K562 (cell line): ENCODE results near the gene CHN1. TPM values are rescaled to one million over a fixed set of nuclear protein-coding genes. Genes with fewer than 3 reads are reported as not detected.

ENCODE experiments used
- ATAC-seq: fragments of 200-7000 bp; cut with Tn5 transposase; 3 replicates; pipeline ENCODE4 v1.9.1; 2020; ENCODE audit warnings: moderate library complexity
- BruUV-seq: library from RNA; stranded (reverse); fragments of 400-500 nt; replicated peaks from 2 replicates; lab custom pipeline; 2021; lab: Mats Ljungman, UMichigan
- CTCF ChIA-PET: fragments of 300-600 bp; formaldehyde crosslinking; extraction: SDS; loops from one replicate; lab custom pipeline; 2021; ENCODE audit warnings: low intra/inter-chr PET ratio; lab: Yijun Ruan, JAX
- POLR2A ChIA-PET: fragments of 300-600, 350-650 bp; sonication (Branson Sonifier 250); formaldehyde crosslinking; extraction: SDS; loops from one replicate; lab custom pipeline; 2021; ENCODE audit warnings: antibody characterized with exemption, inconsistent platforms; lab: Yijun Ruan, JAX
- DNase-seq, 4 experiments: peaks; one replicate each; pipeline versions ENCODE4 v3.0.0 to v3.0.0-alpha.2; 2011 to 2018; ENCODE audit warnings: low spot score in 3 of 4, mixed read lengths in 3 of 4; ENCODE audit errors: extremely low read depth in 1 of 4
- FAIRE-seq: peaks from 2 replicates; lab custom pipeline; 2011; peaks lifted over from hg19 to GRCh38; lab: Jason Lieb, UNC
- H2AFZ ChIP-seq: 2 replicates; pipeline ENCODE4 v1.6.0; 2011; ENCODE audit warnings: low read depth, low read length, control low read depth, inconsistent platforms
- H3K27ac ChIP-seq: fragments of 200-600 bp; 3 replicates; pipeline ENCODE4 v1.8.0; 2011; ENCODE audit warnings: low read depth, mild to moderate bottlenecking, control low read depth, inconsistent platforms, low read length, moderate library complexity, mixed read lengths; ENCODE audit errors: extremely low read depth
- H3K27me3 ChIP-seq, 2 experiments: fragments of 300-600 bp in 1 of 2; 2 replicates in 1 of 2; 3 replicates in 1 of 2; pipeline versions ENCODE4 v1.6.0 to v1.8.0; 2011; ENCODE audit warnings: inconsistent platforms in 2 of 2, low read length in 2 of 2, mild to moderate bottlenecking in 1 of 2, mixed read lengths in 1 of 2, moderate library complexity in 1 of 2; ENCODE audit not compliant: control insufficient read depth in 2 of 2, insufficient read depth in 2 of 2
- H3K36me3 ChIP-seq: fragments of 300-600 bp; 3 replicates; pipeline ENCODE4 v1.8.0; 2011; ENCODE audit warnings: mild to moderate bottlenecking, low read length, inconsistent platforms; ENCODE audit not compliant: control insufficient read depth, insufficient read depth
- H3K4me1 ChIP-seq, 2 experiments: fragments of 200-600 bp in 1 of 2; replicated peaks in 1 of 2; 2 replicates in 1 of 2; 3 replicates in 1 of 2; pipeline versions ENCODE4 v1.5.1 to v1.8.0; 2011; ENCODE audit warnings: inconsistent platforms in 2 of 2, low read length in 2 of 2, mild to moderate bottlenecking in 1 of 2, mixed read lengths in 1 of 2, moderate library complexity in 1 of 2; ENCODE audit not compliant: control insufficient read depth in 2 of 2, insufficient read depth in 2 of 2
- H3K4me2 ChIP-seq: 2 replicates; pipeline ENCODE4 v1.6.1; 2011; ENCODE audit warnings: low read length, control low read depth, inconsistent platforms, mixed read lengths; ENCODE audit not compliant: insufficient read depth
- H3K4me3 ChIP-seq: fragments of 200-600 bp; sonication (generic), shearing (Covaris generic); 2 replicates; pipeline ENCODE4 v1.5.1; 2016; ENCODE audit warnings: control low read depth, inconsistent platforms
- H3K79me2 ChIP-seq: fragments of 200-600 bp; 3 replicates; pipeline ENCODE4 v1.8.0; 2011; ENCODE audit warnings: low read length, inconsistent platforms; ENCODE audit not compliant: control insufficient read depth, insufficient read depth
- H3K9ac ChIP-seq, 2 experiments: 2 replicates each; pipeline versions ENCODE4 v1.6.0 to v1.6.1; 2011; ENCODE audit warnings: low read depth in 2 of 2, low read length in 2 of 2, control low read depth in 1 of 2, inconsistent platforms in 1 of 2, mild to moderate bottlenecking in 1 of 2, mixed read lengths in 1 of 2; ENCODE audit not compliant: insufficient read depth in 1 of 2
- H3K9me1 ChIP-seq: one replicate; pipeline ENCODE4 v1.6.0; 2011; ENCODE audit warnings: inconsistent platforms, mild to moderate bottlenecking, low read length, moderate library complexity; ENCODE audit not compliant: control insufficient read depth, insufficient read depth
- H3K9me3 ChIP-seq: replicated peaks from 2 replicates; pipeline ENCODE4 v1.5.1; 2011; ENCODE audit warnings: low read depth, low read length, inconsistent platforms; ENCODE audit not compliant: control insufficient read depth, insufficient read depth
- H4K20me1 ChIP-seq: replicated peaks from 2 replicates; pipeline ENCODE4 v1.6.1; 2011; ENCODE audit warnings: low read length, inconsistent platforms, mixed read lengths; ENCODE audit not compliant: control insufficient read depth, insufficient read depth
- ATF1 ChIP-seq, 2 experiments: fragments of 450-650 bp in 1 of 2; IDR thresholded peaks; 2 replicates each; pipeline ENCODE4 v1.6.1; 2016; ENCODE audit warnings: missing compliant biosample characterization in 1 of 2, missing genetic modification characterization in 1 of 2
- CREM ChIP-seq: IDR thresholded peaks from 2 replicates; pipeline ENCODE4 v1.6.1; 2014; ENCODE audit warnings: antibody characterized with exemption, low read depth
- HNRNPUL1 ChIP-seq: fragments of 200-400 bp; formaldehyde crosslinking; IDR thresholded peaks from 2 replicates; pipeline ENCODE4 v1.6.1; 2017; ENCODE audit warnings: low read length
- JUN ChIP-seq, 2 experiments: sonication (generic) in 1 of 2; formaldehyde crosslinking in 1 of 2; IDR thresholded peaks; 2 replicates each; pipeline versions ENCODE4 v1.6.1 to v1.8.0; 2012 to 2022; ENCODE audit warnings: borderline replicate concordance in 2 of 2, mild to moderate bottlenecking in 2 of 2, improper control_type of control experiment in 1 of 2, low read depth in 1 of 2, low read length in 1 of 2, missing genetic modification reagents in 1 of 2
- MED1 ChIP-seq: sonication (generic); formaldehyde crosslinking; IDR thresholded peaks from 2 replicates; pipeline ENCODE4 v1.8.1; 2023; ENCODE audit warnings: missing genetic modification reagents, borderline replicate concordance
- MYC ChIP-seq, 2 experiments: fragments of 250-450 bp in 1 of 2; sonication (Bioruptor Pico) in 1 of 2; IDR thresholded peaks; 2 replicates each; pipeline versions ENCODE4 v1.5.1 to v1.6.1; 2012 to 2021; ENCODE audit warnings: low read depth in 2 of 2, borderline replicate concordance in 1 of 2, improper control_type of control experiment in 1 of 2, low read length in 1 of 2, mild to moderate bottlenecking in 1 of 2, moderate library complexity in 1 of 2
- NR2C2 ChIP-seq, 2 experiments: fragments of 200-800 bp in 1 of 2; sonication (Bioruptor generic) in 1 of 2; sonication (generic) in 1 of 2; formaldehyde crosslinking in 1 of 2; IDR thresholded peaks; 2 replicates each; pipeline versions ENCODE4 v1.6.1 to v1.8.0; 2016 to 2022; ENCODE audit warnings: mild to moderate bottlenecking in 1 of 2, missing compliant biosample characterization in 1 of 2, missing genetic modification characterization in 1 of 2, missing genetic modification reagents in 1 of 2
- TAF7 ChIP-seq: fragments of 450-650 bp; IDR thresholded peaks from 2 replicates; pipeline ENCODE4 v1.6.1; 2016; ENCODE audit warnings: missing genetic modification characterization, missing compliant biosample characterization
- ZNF589 ChIP-seq: fragments of 200-800 bp; sonication (Bioruptor generic); IDR thresholded peaks from 2 replicates; pipeline ENCODE4 v1.6.1; 2016; ENCODE audit warnings: low read depth, missing genetic modification characterization, missing compliant biosample characterization
- ZNF76 ChIP-seq: fragments of 250-450 bp; sonication (Bioruptor Pico); IDR thresholded peaks from 2 replicates; pipeline ENCODE4 v1.4.0; 2020; ENCODE audit warnings: mild to moderate bottlenecking, moderate library complexity, borderline replicate concordance
- WGBS: fragments of 100-300 bp; shearing (Covaris generic); methylation state at CpG from one replicate; pipeline ENCODE4 v1.1.6; 2016; ENCODE audit warnings: low coverage, mixed read lengths; ENCODE audit not compliant: insufficient coverage; ENCODE audit errors: missing lambda C conversion rate; 5-methylcytosine and 5-hydroxymethylcytosine counted together
- in situ Hi-C: fragments of 300-500 bp; cut with MboI; formaldehyde crosslinking; loops from 4 replicates; pipeline ENCODE4 v1.15.0; 2018; ENCODE audit warnings: inconsistent platforms, mixed read lengths
- intact Hi-C: fragments of 100-400 bp; cut with micrococcal nuclease; formaldehyde crosslinking; loops from 2 replicates; pipeline ENCODE4 v1.14.2; 2022
- polyA plus RNA-seq, 8 experiments: library from polyadenylated mRNA; depleted of rRNA in 4 of 8; stranded (reverse) in 5 of 8; unstranded in 3 of 8; fragments of >200 nt; fragmentation: Nextera tagmentation in 2 of 8; fragmentation: Illumina TruSeq in 1 of 8; extraction: Ambion mirVana in 2 of 8; extraction: Trizol in 1 of 8; gene quantifications; 2 replicates each; pipeline versions ENCODE4 v1.2.1 to v1.2.3, GENCODE V29; 2011 to 2014; ENCODE audit warnings: inconsistent platforms in 1 of 8, missing spikeins in 1 of 8
- total RNA-seq, 7 experiments: library from RNA; depleted of rRNA in 6 of 7; stranded (reverse); fragments of >200 nt in 6 of 7; fragmentation: Illumina TruSeq in 2 of 7; extraction: Trizol in 2 of 7; gene quantifications; 2 replicates each; pipeline versions ENCODE4 v1.2.1 to v1.2.3, GENCODE V29; 2011 to 2021; ENCODE audit warnings: low replicate concordance in 1 of 7
- TF ChIP-seq, protein P1 (sequence below): fragments of 250-450 bp; sonication (Bioruptor Pico); IDR thresholded peaks from 2 replicates; pipeline ENCODE4 v1.8.0; 2021; ENCODE audit warnings: moderate library complexity, mild to moderate bottlenecking, inconsistent platforms
- TF ChIP-seq, protein P2 (sequence below): fragments of 450-650 bp; IDR thresholded peaks from 2 replicates; pipeline ENCODE4 v1.6.1; 2016; ENCODE audit warnings: low read depth, mild to moderate bottlenecking, moderate library complexity

The CHN1 gene
- total and polyA plus RNA-seq, 9 of the 15 experiments (the other 6 are each of a cell fraction or from before 2014, with no cell fraction given): 0.17 to 2.0 (median 0.87) TPM

DNA sequence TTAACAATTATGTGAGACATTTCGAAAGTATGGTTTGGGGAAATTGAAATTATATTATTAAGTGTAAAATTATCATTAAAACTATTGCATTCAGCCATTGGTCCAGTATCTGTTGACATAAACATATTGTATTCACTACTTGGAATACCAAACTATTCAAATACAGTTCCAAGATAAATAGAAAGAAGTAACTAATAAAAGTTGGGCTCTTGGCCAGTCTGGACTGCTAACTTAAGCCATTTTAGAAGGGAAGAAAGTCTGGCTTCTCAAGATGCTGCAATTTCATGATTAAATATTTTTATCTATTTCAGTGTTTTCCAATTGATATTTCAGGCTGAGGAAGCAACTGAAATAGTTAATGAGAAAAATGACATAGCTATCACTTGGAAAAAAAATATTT is 131.1 kb downstream of the CHN1 start:
- peaks cover 0 to 4% of the 10 kb centered on the region in 2 experiments; a peak in 2 of 5 replicates for H3K27me3 ChIP-seq
- FAIRE-seq (no peak), ATAC-seq (no peak), DNase-seq (no peak)
- H3K9me1 ChIP-seq: no peaks in the 10 kb centered on the region
- H3K36me3 ChIP-seq: no peaks in the 10 kb centered on the region
- no peak overlapping the region for H3K9ac ChIP-seq
- H3K79me2 ChIP-seq: no peaks in the 10 kb centered on the region
- intact Hi-C loops (no loop called here), in situ Hi-C loops (no loop called here)
- CTCF ChIA-PET: no interaction called here
- H3K9me3 ChIP-seq: no peaks in the 10 kb centered on the region
- BruUV-seq: no TSS peak
- WGBS: 0% methylated on average over 1 of the region's 1 CpG
- no peak overlapping the region for H3K4me2 ChIP-seq
- no peaks in the 10 kb centered on the region for H4K20me1 ChIP-seq
- no peak overlapping the region for H3K27ac ChIP-seq
- POLR2A ChIA-PET: no interaction called here
- no peaks in the 10 kb centered on the region for H3K4me1 ChIP-seq
- H2AFZ ChIP-seq: no peak overlapping the region
- TF ChIP-seq ZNF76 (CRISPR knock-in tag): no peak
- TF ChIP-seq MYC (IDR thresholded peaks at IDR 0.05; ENCODE audit: low read depth, low read length): no peak
- TF ChIP-seq MYC (CRISPR knock-in tag; IDR thresholded peaks at IDR 0.05; ENCODE audit: borderline replicate concordance, low read depth): no peak
- TF ChIP-seq, protein P1, sequence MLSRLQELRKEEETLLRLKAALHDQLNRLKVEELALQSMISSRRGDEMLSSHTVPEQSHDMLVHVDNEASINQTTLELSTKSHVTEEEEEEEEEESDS (CRISPR knock-in tag): no peak
- no peak for TF ChIP-seq JUN (IDR thresholded peaks at IDR 0.05; ENCODE audit: borderline replicate concordance, low read depth, low read length)
- no peak for TF ChIP-seq JUN (CRISPR knock-in tag; IDR thresholded peaks at IDR 0.05; ENCODE audit: borderline replicate concordance)
- TF ChIP-seq, all 486 proteins: peak for 0
- H3K4me3 ChIP-seq: no peak overlapping the region

DNA sequence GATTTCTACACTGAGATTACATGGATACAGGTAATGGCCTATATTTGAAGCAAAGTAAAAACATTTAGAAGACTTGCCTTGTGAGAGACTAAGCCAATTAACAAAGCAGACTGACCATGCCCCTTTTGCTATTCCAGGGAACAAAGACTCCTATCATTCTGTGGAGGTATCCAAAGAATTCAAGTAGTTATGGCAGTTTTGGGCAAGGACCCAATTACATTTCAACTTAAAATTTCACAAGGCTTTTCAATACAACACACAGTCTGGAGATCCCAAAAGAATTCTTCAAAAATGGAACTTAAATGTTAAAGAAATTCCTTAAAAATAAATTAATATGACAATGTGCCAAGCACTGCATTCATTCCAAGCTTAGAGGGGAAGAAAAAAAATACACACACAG is 131.7 kb downstream of the CHN1 start:
- Histone ChIP-seq H2AFZ (no peak overlapping the region), H3K4me2 (no peak overlapping the region), H3K79me2 (no peaks in the 10 kb centered on the region), H3K4me1 (no peaks in the 10 kb centered on the region), H3K36me3 (no peaks in the 10 kb centered on the region), H3K9me1 (no peaks in the 10 kb centered on the region), H3K27me3 (peaks cover 0 to 1% of the 10 kb centered on the region in 2 experiments; a peak in 2 of 5 replicates), H3K27ac (no peak overlapping the region), H3K9ac (no peak overlapping the region), H4K20me1 (no peaks in the 10 kb centered on the region), H3K4me3 (no peak overlapping the region), H3K9me3 (no peaks in the 10 kb centered on the region)
- intact Hi-C loops (no loop called here), in situ Hi-C loops (no loop called here)
- ATAC-seq (no peak), DNase-seq (no peak), FAIRE-seq (no peak)
- POLR2A ChIA-PET: no interaction called here
- no TSS peak for BruUV-seq
- CTCF ChIA-PET: no interaction called here
- no peak for TF ChIP-seq MED1 (CRISPR knock-in tag)
- TF ChIP-seq NR2C2 (CRISPR knock-in tag; IDR thresholded peaks at IDR 0.05): no peak
- TF ChIP-seq NR2C2 (tag; IDR thresholded peaks at IDR 0.05): no peak
- no peak for TF ChIP-seq CREM
- TF ChIP-seq, protein P2, sequence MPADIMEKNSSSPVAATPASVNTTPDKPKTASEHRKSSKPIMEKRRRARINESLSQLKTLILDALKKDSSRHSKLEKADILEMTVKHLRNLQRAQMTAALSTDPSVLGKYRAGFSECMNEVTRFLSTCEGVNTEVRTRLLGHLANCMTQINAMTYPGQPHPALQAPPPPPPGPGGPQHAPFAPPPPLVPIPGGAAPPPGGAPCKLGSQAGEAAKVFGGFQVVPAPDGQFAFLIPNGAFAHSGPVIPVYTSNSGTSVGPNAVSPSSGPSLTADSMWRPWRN: no peak
- no peak for TF ChIP-seq HNRNPUL1
- TF ChIP-seq TAF7 (tag): no peak
- no peak for TF ChIP-seq ATF1 (CRISPR knock-in tag; IDR thresholded peaks at IDR 0.05)
- no peak for TF ChIP-seq ATF1 (tag; IDR thresholded peaks at IDR 0.05)
- no peak for TF ChIP-seq ZNF589 (CRISPR knock-in tag)
